ENCODE data around the gene EFHC1. TPM values are rescaled to one million over a fixed set of nuclear protein-coding genes. Genes with fewer than 3 reads are reported as not detected.
A peak's percentile ranks its signal among the peaks of the same experiment; 100 is the strongest.

Gene EFHC1
- total RNA-seq, 1 experiment from 2014 or later: 15.5 TPM

GRCh38 chr6:52519618-52520017 lies 99.5 kb downstream of the EFHC1 start (continued):
- no peak for TF ChIP-seq AFF4 (CRISPR knock-in tag; IDR thresholded peaks at IDR 0.05; ENCODE audit: borderline replicate concordance)
- no peak for TF ChIP-seq TEAD1 (CRISPR knock-in tag; IDR thresholded peaks at IDR 0.05)
- TF ChIP-seq, protein P1, sequence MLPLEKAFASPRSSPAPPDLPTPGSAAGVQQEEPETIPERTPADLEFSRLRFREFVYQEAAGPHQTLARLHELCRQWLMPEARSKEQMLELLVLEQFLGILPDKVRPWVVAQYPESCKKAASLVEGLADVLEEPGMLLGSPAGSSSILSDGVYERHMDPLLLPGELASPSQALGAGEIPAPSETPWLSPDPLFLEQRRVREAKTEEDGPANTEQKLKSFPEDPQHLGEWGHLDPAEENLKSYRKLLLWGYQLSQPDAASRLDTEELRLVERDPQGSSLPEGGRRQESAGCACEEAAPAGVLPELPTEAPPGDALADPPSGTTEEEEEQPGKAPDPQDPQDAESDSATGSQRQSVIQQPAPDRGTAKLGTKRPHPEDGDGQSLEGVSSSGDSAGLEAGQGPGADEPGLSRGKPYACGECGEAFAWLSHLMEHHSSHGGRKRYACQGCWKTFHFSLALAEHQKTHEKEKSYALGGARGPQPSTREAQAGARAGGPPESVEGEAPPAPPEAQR (CRISPR knock-in tag; IDR thresholded peaks at IDR 0.05): no peak
- no peak for TF ChIP-seq NFYB (CRISPR knock-in tag; conservative IDR thresholded peaks at IDR 0.05; ENCODE audit: low read depth)
- no peak for TF ChIP-seq IRF2 (CRISPR knock-in tag; IDR thresholded peaks at IDR 0.05; ENCODE audit: borderline replicate concordance, low read depth)
- no peak for TF ChIP-seq ZNF232 (CRISPR knock-in tag; IDR thresholded peaks at IDR 0.05)
- no peak for TF ChIP-seq FOXK1 (CRISPR knock-in tag; IDR thresholded peaks at IDR 0.05)
- TF ChIP-seq GABPB1 (CRISPR knock-in tag; IDR thresholded peaks at IDR 0.05): no peak

GRCh38 chr6:52522151-52522626 lies 102.0 kb downstream of the EFHC1 start:
- ChIA-PET POLR2A (no interaction called here), CTCF (interaction anchor here (1.4 kb wide), 1 partner anchor 76 kb away, joined by 4 read pairs; no protein-coding TSS in a partner anchor)
- H3K27ac Mint-ChIP-seq: peak overlapping the region; percentile 17; the same call in 1 of the 2 replicates
- H3K4me3 Mint-ChIP-seq: no peak overlapping the region
- DNase-seq (ENCODE audit: low spot score) (no peak), ATAC-seq (no peak)
- H3K27me3 Mint-ChIP-seq (ENCODE audit: low read depth): no peaks in the 10 kb centered on the region
- no peaks in the 10 kb centered on the region for H3K9me3 Mint-ChIP-seq
- peaks cover 40% of the 10 kb centered on the region for H3K4me1 Mint-ChIP-seq
- H3K36me3 Mint-ChIP-seq: peaks cover 3% of the 10 kb centered on the region; the same call in 1 of the 2 replicates
- TF ChIP-seq ELF4 (CRISPR knock-in tag; IDR thresholded peaks at IDR 0.05; ENCODE audit: low read depth): no peak
- no peak for TF ChIP-seq PRDM15 (CRISPR knock-in tag; IDR thresholded peaks at IDR 0.05)
- TF ChIP-seq ZNF138 (CRISPR knock-in tag; conservative IDR thresholded peaks at IDR 0.05): no peak
- no peak for TF ChIP-seq NFYB (CRISPR knock-in tag; conservative IDR thresholded peaks at IDR 0.05; ENCODE audit: low read depth)
- no peak for TF ChIP-seq ZNF512 (CRISPR knock-in tag; IDR thresholded peaks at IDR 0.05; ENCODE audit: borderline replicate concordance)
- TF ChIP-seq ZNF416 (CRISPR knock-in tag; IDR thresholded peaks at IDR 0.05): no peak
- no peak for TF ChIP-seq NR3C1 (CRISPR knock-in tag; conservative IDR thresholded peaks at IDR 0.05; ENCODE audit: low read depth)
- no peak for TF ChIP-seq TEAD4 (CRISPR knock-in tag; IDR thresholded peaks at IDR 0.05)
- TF ChIP-seq, protein P2, sequence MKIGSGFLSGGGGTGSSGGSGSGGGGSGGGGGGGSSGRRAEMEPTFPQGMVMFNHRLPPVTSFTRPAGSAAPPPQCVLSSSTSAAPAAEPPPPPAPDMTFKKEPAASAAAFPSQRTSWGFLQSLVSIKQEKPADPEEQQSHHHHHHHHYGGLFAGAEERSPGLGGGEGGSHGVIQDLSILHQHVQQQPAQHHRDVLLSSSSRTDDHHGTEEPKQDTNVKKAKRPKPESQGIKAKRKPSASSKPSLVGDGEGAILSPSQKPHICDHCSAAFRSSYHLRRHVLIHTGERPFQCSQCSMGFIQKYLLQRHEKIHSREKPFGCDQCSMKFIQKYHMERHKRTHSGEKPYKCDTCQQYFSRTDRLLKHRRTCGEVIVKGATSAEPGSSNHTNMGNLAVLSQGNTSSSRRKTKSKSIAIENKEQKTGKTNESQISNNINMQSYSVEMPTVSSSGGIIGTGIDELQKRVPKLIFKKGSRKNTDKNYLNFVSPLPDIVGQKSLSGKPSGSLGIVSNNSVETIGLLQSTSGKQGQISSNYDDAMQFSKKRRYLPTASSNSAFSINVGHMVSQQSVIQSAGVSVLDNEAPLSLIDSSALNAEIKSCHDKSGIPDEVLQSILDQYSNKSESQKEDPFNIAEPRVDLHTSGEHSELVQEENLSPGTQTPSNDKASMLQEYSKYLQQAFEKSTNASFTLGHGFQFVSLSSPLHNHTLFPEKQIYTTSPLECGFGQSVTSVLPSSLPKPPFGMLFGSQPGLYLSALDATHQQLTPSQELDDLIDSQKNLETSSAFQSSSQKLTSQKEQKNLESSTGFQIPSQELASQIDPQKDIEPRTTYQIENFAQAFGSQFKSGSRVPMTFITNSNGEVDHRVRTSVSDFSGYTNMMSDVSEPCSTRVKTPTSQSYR (CRISPR knock-in tag; IDR thresholded peaks at IDR 0.05): no peak
- TF ChIP-seq ARID4B (CRISPR knock-in tag; IDR thresholded peaks at IDR 0.05; ENCODE audit: borderline replicate concordance): no peak
- no peak for TF ChIP-seq ZNF317 (CRISPR knock-in tag; IDR thresholded peaks at IDR 0.05; ENCODE audit: borderline replicate concordance, low read depth)

All from WTC11 (cell line).